Mammary epithelial cell (primary cell): ENCODE data around the gene HDAC4.

ENCODE experiments used
- EZH2 ChIP-seq: IDR thresholded peaks from 2 replicates; pipeline ENCODE4 v1.6.1; 2012; ENCODE audit warnings: low read length, inconsistent platforms, borderline replicate concordance
- TF ChIP-seq, protein P1 (sequence below), 2 donors: IDR thresholded peaks in 1 of 2; conservative IDR thresholded peaks in 1 of 2; 2 replicates each; pipeline ENCODE4 v1.5.1; 2011 to 2012; ENCODE audit warnings: inconsistent platforms in 2 of 2, low read length in 2 of 2, mild to moderate bottlenecking in 2 of 2, control low read depth in 1 of 2, low read depth in 1 of 2; ENCODE audit not compliant: insufficient read depth in 1 of 2; ENCODE audit errors: extremely low read depth in 1 of 2

DNA sequence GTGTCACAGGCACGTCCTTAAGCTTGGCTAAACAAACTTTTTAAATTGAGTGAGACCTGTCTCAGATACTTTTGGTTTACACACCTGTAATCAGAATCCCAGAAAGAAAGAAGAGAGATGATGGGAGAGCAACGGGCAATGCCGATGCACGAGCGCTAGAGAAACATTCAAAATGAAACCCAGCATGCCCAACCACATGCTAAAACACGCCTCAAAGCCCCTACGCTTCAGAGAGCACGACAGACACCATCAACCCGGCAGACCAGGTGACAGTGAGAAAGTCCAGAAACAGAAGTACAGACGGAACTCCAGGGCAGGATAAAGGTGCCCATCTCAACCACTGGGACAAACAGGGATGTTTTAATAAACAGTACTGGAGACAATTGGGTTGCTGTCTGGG lies 85.5 kb downstream of the HDAC4 start:
- TF ChIP-seq, protein P1, sequence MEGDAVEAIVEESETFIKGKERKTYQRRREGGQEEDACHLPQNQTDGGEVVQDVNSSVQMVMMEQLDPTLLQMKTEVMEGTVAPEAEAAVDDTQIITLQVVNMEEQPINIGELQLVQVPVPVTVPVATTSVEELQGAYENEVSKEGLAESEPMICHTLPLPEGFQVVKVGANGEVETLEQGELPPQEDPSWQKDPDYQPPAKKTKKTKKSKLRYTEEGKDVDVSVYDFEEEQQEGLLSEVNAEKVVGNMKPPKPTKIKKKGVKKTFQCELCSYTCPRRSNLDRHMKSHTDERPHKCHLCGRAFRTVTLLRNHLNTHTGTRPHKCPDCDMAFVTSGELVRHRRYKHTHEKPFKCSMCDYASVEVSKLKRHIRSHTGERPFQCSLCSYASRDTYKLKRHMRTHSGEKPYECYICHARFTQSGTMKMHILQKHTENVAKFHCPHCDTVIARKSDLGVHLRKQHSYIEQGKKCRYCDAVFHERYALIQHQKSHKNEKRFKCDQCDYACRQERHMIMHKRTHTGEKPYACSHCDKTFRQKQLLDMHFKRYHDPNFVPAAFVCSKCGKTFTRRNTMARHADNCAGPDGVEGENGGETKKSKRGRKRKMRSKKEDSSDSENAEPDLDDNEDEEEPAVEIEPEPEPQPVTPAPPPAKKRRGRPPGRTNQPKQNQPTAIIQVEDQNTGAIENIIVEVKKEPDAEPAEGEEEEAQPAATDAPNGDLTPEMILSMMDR (conservative IDR thresholded peaks at IDR 0.05 in 1 of 2, IDR thresholded peaks at IDR 0.05 in 1 of 2; ENCODE audit: extremely low read depth in 1 of 2, insufficient read depth in 1 of 2, low read depth in 1 of 2, low read length in 2 of 2): no peak
- TF ChIP-seq EZH2: no peak
